Daoy (cell line): ENCODE measurements around the gene STKLD1. TPM values are rescaled to one million over a fixed set of nuclear protein-coding genes. Genes with fewer than 3 reads are reported as not detected.
A peak's percentile ranks its signal among the peaks of the same experiment; 100 is the strongest.
"Not testable (repeated sequence)": the region's sequence is repeated elsewhere in the genome, so short reads cannot be mapped to it uniquely, and the experiment has no call there.

Source experiments
- DNase-seq: peaks from one replicate; pipeline ENCODE4 v3.0.0-alpha.2; 2015; ENCODE audit warnings: low read depth
- total RNA-seq: library from RNA; depleted of rRNA; stranded (reverse); fragments of >200 nt; shearing (Covaris generic); gene quantifications from 2 replicates; pipeline ENCODE4 v1.2.3, GENCODE V29; 2014

Gene STKLD1
- total RNA-seq, 1 experiment from 2014 or later = 0.17 TPM

DNA sequence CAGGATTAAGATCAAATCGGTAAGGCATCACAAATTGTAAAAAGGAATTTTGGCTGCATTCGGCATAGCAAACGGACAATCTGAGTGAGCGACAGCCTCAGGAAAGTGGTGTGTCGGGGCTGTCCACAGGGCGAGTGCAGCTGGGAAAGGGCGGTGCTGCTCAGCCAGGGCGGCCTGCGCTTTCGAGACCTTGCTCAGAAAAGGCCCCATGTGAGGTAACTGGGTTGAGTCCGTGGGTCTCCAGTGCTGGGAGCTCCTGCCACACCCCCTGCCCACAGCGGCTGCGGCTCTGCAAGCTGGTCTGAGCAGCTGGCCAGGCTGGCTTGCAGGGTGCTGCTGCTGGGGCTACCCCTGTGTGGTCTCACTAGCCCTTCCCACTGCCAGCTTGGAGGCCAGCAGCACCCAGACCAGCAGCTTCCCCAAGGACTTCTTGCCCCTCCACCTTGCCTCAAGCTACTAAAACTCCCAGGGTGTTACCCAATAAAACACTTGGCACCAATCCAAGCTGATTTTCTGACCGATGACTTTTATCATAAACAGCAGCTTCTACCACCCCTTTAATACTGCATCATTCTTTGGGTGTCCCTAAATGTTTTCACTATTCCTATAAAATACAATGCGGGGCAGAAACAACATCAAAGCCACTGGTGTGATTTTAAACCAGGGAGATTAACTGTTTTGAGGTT lies 13.7 kb upstream of the STKLD1 start:
- no peak for DNase-seq

DNA sequence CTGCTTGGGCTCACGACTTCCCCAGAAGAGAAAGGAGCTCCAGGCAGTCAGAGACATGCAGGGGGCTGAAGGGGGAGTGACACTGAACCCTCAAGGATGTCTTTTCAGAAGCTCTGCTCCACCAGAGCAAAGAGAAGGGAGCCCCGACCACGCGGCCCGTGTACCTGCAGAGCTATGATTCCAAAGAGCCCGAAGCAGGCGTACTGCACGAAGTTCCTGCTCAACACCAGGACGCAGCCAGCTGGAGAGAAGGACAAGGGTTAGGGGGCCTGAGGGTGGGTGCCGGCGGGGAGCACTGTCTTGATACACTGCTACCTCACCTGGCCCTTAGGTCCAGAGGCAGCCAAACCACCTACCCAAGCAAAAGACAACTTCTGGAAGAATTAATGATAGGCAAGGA lies 9.7 kb upstream of the STKLD1 start:
- DNase-seq = no peak

DNA sequence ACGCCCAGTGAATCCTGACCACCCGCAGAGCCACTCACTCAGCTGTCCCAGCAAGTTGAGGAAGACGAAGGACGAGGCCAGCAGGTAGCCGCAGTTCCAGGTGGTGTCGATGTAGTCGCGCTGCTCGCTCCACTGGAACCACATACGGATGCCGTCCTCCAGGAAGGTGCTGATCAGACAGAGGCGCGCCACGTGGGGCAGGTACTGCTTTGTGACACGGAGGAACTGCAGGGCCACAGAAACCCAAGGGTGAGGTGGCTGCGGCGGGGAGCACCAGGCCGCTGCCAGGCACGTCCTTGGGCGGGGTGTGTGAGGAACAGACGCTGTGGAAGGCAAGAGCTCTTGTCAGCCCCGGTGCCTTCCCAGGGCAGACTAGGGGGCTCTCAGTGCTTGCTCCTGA lies 8.9 kb upstream of the STKLD1 start:
- DNase-seq = no peak

DNA sequence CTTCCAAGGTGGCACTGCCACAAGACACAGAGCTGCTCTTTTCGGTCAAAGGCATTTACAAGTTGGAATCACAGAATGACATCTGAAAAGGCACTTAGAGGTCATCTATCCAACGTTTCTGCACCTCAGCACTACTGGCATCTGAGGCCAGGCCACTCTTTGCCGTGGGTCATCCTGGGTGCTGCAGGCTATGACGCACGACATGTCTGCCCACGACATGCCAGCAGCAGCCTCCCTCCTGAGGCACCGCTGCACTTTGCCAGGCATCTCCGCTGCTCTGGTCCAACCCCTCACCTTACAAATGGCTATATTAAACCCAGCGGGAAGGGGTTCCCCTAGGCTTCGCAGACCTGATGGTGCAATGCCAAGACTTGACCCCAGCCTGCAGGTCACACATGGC lies 8.4 kb upstream of the STKLD1 start:
- DNase-seq = no peak

- no peak for DNase-seq
Observed at GRCh38 chr9:133368249-133368881, 7.8 kb upstream of the STKLD1 start.

DNA sequence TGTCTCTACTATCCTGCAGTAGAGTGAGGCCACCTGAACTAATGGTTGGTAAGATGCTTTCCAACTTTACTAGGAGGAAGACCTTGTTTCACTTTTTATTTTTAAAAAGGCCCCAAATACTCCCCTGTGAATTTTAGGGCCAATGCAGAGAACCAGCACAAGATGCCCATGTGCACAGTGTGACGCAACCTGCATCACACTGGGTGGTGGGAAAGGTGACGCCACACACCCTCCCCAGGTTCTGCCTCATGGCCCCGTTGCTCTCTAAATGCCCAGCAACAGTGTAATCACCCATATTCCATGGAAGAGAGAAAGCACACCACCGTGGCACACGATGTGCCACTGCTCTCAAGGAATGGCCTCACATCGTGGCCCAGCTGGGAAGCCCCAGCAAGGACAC lies 6.7 kb upstream of the STKLD1 start:
- DNase-seq = no peak

- no peak for DNase-seq
Observed at GRCh38 chr9:133369933-133370332, 6.2 kb upstream of the STKLD1 start.

- no peak for DNase-seq
Observed at GRCh38 chr9:133370685-133371084, 5.5 kb upstream of the STKLD1 start.

- no peak for DNase-seq
Observed at GRCh38 chr9:133371261-133371711, 4.9 kb upstream of the STKLD1 start.

DNA sequence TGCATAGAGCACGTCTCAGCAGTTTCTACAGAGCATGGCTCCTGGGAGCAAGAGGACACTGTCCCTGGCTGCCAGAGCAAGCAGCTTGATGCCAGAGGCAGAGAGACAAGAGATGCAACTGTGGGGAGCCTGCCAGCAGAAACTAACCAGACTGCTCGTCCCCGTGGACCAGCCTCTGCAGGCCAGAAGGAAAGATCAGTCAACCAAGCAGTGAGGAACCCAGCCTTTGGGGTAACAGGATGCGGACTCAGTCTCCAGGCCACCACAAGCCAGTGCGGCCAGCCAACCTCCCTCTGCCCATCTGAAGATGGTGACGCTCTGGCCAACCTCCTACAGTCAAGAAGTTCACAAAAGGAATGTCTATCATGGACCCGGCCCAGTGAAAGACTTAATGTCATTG lies 4.0 kb upstream of the STKLD1 start:
- no peak for DNase-seq

DNA sequence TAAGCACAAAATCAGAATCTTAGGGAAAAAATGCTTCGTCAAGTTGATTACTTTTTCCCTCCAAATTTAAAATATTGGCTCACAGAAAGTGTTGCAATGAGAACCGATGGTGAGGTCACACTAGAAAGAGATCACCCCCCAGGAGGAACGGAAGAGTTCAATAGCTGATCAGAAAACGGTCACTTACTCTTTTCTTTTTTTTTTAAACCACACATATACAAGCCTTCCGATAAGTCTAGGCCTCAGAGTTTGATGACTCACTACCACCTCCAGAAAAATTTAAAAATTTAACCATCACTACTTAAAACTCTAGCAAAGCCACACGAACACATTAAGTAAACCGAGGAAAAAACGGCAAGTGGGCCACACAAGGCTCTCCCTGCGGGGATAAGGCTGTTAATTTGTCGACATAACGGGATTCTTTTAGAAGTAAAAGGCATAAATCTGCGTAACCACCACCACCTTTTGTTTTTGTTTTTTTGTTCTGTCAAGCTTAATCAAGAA lies 1.5 kb upstream of the STKLD1 start:
- DNase-seq = peak; percentile 52

DNA sequence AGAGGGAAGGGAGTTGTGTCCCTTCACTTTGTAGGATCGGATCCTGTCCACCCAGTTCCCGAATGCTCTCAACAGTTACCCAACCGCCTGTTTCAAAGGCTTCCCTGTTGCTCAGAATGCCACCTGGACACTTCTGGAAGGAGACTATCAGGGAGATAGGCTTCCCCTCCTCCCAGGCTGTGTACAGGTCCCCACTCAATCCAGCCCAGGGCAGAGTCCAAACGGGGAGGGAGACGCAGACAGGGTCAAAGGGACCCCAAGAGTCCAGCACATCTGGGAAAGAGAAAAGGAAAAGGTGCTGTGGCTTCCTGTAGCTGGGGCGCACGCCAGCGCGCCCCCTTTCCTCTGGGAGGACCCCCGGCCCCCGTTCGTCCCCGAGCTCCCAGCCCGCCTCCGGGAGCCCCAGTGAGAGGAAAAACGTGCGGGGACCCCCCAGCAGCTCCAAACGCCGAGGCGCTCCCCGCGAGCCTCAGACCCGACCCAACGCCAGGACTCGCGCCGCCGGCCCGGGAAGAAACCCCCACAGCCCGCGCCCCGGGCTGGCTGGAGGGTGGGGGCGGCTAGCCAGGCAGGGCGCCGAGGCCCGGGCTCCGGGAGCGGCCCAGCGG lies 946 bp upstream of the STKLD1 start:
- peak; percentile 55 for DNase-seq

DNA sequence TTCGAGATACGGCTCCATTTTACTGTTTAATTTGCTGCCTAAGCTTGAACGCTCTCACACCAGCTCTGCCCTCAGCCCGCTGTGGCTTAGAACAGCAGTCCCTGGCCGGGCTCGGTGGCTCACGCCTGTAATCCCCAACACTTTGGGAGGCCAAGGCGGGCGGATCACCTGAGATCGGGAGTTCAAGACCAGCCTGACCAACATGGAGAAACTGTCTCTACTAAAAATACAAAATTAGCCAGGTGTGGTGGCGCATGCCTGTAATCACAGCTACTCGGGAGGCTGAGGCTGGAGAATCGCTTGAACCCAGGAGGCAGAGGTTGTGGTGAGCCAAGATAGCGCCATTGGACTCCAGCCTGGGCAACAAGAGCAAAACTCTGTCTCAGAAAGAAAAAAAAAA lies 1.1 kb downstream of the STKLD1 start:
- not testable (repeated sequence) for DNase-seq

GRCh38 chr9:133377721-133378216 lies 1.6 kb downstream of the STKLD1 start:
- peak; percentile 39 for DNase-seq

GRCh38 chr9:133378408-133378962 lies 2.3 kb downstream of the STKLD1 start:
- DNase-seq = no peak

GRCh38 chr9:133379153-133380086 lies 3.3 kb downstream of the STKLD1 start:
- no peak for DNase-seq

DNA sequence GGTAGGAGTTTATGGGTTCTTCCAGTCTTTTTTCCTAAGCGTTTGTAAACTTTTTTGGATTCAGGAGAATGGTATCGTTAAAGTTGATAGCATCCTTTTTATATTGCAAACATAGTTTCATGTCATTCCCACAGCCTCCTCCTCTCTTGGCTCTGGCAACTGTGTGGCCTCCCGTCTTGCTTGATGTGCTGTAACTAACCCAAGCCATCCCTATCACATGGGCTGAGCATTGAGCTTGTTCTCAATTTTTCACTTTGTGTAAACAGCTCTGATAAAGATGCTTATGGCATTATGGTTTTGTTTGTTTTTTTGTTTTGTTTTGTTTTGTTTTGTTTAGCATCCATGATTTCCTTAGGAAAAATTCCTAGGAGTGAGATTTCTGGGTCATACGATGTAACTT lies 4.6 kb downstream of the STKLD1 start:
- no peak for DNase-seq

GRCh38 chr9:133382507-133383141 lies 6.5 kb downstream of the STKLD1 start:
- no peak for DNase-seq

DNA sequence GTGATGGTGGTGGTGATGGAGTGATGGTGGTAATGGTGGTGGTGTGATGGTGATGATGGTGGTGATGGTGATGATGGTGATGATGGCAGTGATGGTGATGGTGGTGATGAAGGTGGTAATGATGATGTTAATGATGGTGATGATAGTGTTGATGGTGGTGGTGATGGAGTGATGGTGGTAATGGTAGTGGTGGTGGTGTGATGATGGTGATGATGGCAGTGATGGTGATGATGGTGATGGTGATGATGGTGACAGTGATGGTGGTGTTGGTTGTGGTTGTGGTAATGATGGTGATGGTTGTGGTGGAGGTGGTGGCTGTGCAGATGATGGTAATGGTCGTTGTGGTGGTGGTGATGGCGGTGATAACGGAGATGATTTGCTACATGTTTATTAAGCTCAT lies 7.3 kb downstream of the STKLD1 start:
- DNase-seq = no peak

DNA sequence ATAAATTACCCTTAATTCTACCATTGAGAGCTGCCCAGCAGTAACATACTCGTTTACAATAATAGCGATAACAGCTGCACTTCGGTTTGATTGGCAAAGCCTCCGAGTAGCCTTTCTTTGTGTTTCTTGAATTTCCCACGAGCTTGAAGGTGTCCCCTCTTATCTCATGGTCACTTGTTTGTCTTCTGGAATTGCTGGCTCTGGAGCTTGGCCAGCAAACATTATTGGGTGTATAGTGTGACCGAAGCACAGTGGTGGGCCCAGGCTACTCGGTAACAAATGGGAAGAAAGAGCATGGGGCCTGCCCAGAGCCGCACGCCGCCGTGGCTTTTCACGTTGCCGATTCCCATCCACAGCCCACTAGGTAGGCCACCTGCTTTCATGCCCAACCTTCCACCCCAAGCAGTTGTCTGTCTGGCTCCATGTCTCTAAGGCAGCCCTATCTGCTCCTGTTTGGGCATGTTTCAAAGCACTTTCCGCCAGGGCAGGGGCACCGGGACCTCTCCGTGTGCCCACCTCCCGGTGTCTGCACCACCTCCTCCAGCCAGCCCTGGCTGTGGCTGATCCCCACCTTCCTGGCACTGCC lies 8.7 kb downstream of the STKLD1 start:
- no peak for DNase-seq

- DNase-seq = no peak
Observed at GRCh38 chr9:133385452-133385851, 9.3 kb downstream of the STKLD1 start.
